HepG2 (cell line): ENCODE results near the gene RAB43. TPM values are rescaled to one million over a fixed set of nuclear protein-coding genes. Genes with fewer than 3 reads are reported as not detected.

Source experiments
- ATAC-seq: fragments of 200-7000 bp; cut with Tn5 transposase; 3 replicates; pipeline ENCODE4 v1.9.1; 2020; ENCODE audit warnings: mild to moderate bottlenecking, moderate library complexity
- BruUV-seq: library from RNA; stranded (reverse); fragments of 400-500 nt; replicated peaks from 2 replicates; lab custom pipeline; 2021; lab: Mats Ljungman, UMichigan
- CTCF ChIA-PET: fragments of 300-600 bp; formaldehyde crosslinking; extraction: SDS; loops from one replicate; lab custom pipeline; 2021; ENCODE audit warnings: low total read pairs, inconsistent platforms, low intra/inter-chr PET ratio; lab: Yijun Ruan, JAX
- POLR2A ChIA-PET: fragments of 350-600 bp; sonication (Branson Sonifier 250); formaldehyde crosslinking; loops from one replicate; lab custom pipeline; 2020; ENCODE audit warnings: antibody characterized with exemption, inconsistent platforms; lab: Yijun Ruan, JAX
- DNase-seq: peaks from one replicate; pipeline ENCODE4 v3.0.0-alpha.2; 2015; ENCODE audit warnings: low spot score
- FAIRE-seq: peaks from 3 replicates; lab custom pipeline; 2011; peaks lifted over from hg19 to GRCh38; lab: Jason Lieb, UNC
- H2AFZ ChIP-seq: one replicate; pipeline ENCODE4 v1.6.1; 2011; ENCODE audit warnings: low read length, inconsistent platforms
- H3K27ac ChIP-seq: fragments of 300-600 bp; 3 replicates; pipeline ENCODE4 v1.8.0; 2011; ENCODE audit warnings: mixed run types, mild to moderate bottlenecking, mixed read lengths, low read length, inconsistent platforms; ENCODE audit not compliant: insufficient read depth; ENCODE audit errors: extremely low read length
- H3K27me3 ChIP-seq, 2 experiments: fragments of 200-600 bp in 1 of 2; 2 replicates in 1 of 2; 3 replicates in 1 of 2; pipeline versions ENCODE4 v1.6.0 to v1.8.0; 2011; ENCODE audit warnings: low read length in 2 of 2, mild to moderate bottlenecking in 2 of 2, moderate library complexity in 2 of 2, inconsistent platforms in 1 of 2; ENCODE audit not compliant: insufficient read depth in 2 of 2, control insufficient read depth in 1 of 2
- H3K36me3 ChIP-seq, 2 experiments: fragments of 200-600 bp in 1 of 2; replicated peaks in 1 of 2; 2 replicates in 1 of 2; 3 replicates in 1 of 2; pipeline versions ENCODE4 v1.5.1 to v1.8.0; 2011; ENCODE audit warnings: low read length in 2 of 2, inconsistent platforms in 1 of 2; ENCODE audit not compliant: insufficient read depth in 2 of 2, control insufficient read depth in 1 of 2
- H3K4me1 ChIP-seq: 2 replicates; pipeline ENCODE4 v1.5.1; 2012; ENCODE audit warnings: low read length, inconsistent platforms; ENCODE audit not compliant: insufficient read depth
- H3K4me2 ChIP-seq: 2 replicates; pipeline ENCODE4 v1.6.0; 2011; ENCODE audit warnings: low read depth, low read length, inconsistent platforms
- H3K4me3 ChIP-seq, 3 experiments: fragments of 200-600 bp in 1 of 3; sonication (generic), shearing (Covaris generic) in 1 of 3; replicated peaks in 1 of 3; 2 replicates each; pipeline ENCODE4 v1.5.1; 2011 to 2016; ENCODE audit warnings: low read length in 3 of 3, inconsistent platforms in 2 of 3, low read depth in 2 of 3, mild to moderate bottlenecking in 2 of 3, control low read depth in 1 of 3, mixed read lengths in 1 of 3; ENCODE audit not compliant: insufficient read depth in 1 of 3
- H3K79me2 ChIP-seq: one replicate; pipeline ENCODE4 v1.6.1; 2011; ENCODE audit warnings: low read length, inconsistent platforms; ENCODE audit not compliant: insufficient read depth
- H3K9ac ChIP-seq: 2 replicates; pipeline ENCODE4 v1.6.0; 2011; ENCODE audit warnings: mild to moderate bottlenecking, low read depth, low read length, inconsistent platforms; ENCODE audit not compliant: insufficient read depth
- H3K9me3 ChIP-seq: 2 replicates; pipeline ENCODE4 v1.5.1; 2012; ENCODE audit warnings: mild to moderate bottlenecking, low read length
- H4K20me1 ChIP-seq: 2 replicates; pipeline ENCODE4 v1.6.0; 2011; ENCODE audit warnings: inconsistent platforms, mild to moderate bottlenecking, low read length, moderate library complexity; ENCODE audit not compliant: insufficient read depth
- DRAP1 ChIP-seq: IDR thresholded peaks from 2 replicates; pipeline ENCODE4 v1.6.1; 2016; ENCODE audit warnings: missing genetic modification reagents, missing compliant biosample characterization
- FOXJ3 ChIP-seq: sonication (generic); formaldehyde crosslinking; IDR thresholded peaks from 2 replicates; pipeline ENCODE4 v1.4.0; 2020; ENCODE audit warnings: missing genetic modification reagents, mild to moderate bottlenecking, borderline replicate concordance
- ZFP36L2 ChIP-seq: sonication (generic); formaldehyde crosslinking; IDR thresholded peaks from 2 replicates; pipeline ENCODE4 v1.4.0; 2020; ENCODE audit warnings: missing genetic modification reagents
- ZHX1 ChIP-seq: sonication (generic); formaldehyde crosslinking; IDR thresholded peaks from 2 replicates; pipeline ENCODE4 v1.8.1; 2022; ENCODE audit warnings: low read depth, mild to moderate bottlenecking, missing genetic modification reagents
- ZNF20 ChIP-seq: sonication (generic); formaldehyde crosslinking; IDR thresholded peaks from 2 replicates; pipeline ENCODE4 v1.4.0; 2020; ENCODE audit warnings: mild to moderate bottlenecking, moderate library complexity, missing genetic modification reagents
- WGBS: methylation state at CpG from one replicate; pipeline ENCODE4 v1.1.6; 2017; ENCODE audit warnings: low lambda C conversion rate; 5-methylcytosine and 5-hydroxymethylcytosine counted together
- in situ Hi-C: cut with HindIII; loops from 2 replicates; pipeline ENCODE4 v1.10.0; 2017; ENCODE audit warnings: low pct_unique_long_range_greater_than_20kb; ENCODE audit not compliant: extremely low pct_ligation_motif_present
- intact Hi-C: fragments of 100-400 bp; cut with micrococcal nuclease; formaldehyde crosslinking; loops from one replicate; pipeline ENCODE4 v1.10.0; 2022; ENCODE audit not compliant: unreplicated experiment
- polyA plus RNA-seq, 8 experiments: library from polyadenylated mRNA; depleted of rRNA in 3 of 8; stranded (reverse) in 7 of 8; unstranded in 1 of 8; fragments of >200 nt; fragmentation: Illumina TruSeq in 4 of 8; extraction: Trizol in 4 of 8; gene quantifications; 2 replicates each; pipeline versions ENCODE4 v1.2.1 to v1.2.3, GENCODE V29; 2011 to 2016; ENCODE audit warnings: low read depth in 4 of 8, missing spikeins in 1 of 8, mixed read lengths in 1 of 8; ENCODE audit not compliant: insufficient read depth in 1 of 8
- total RNA-seq, 5 experiments: library from RNA; depleted of rRNA; stranded (reverse); fragments of >200 nt; fragmentation: Illumina TruSeq; extraction: Trizol; gene quantifications; 2 replicates each; pipeline ENCODE4 v1.2.3, GENCODE V29; 2016; ENCODE audit warnings: low read depth in 1 of 5

The RAB43 gene
- total and polyA plus RNA-seq, 2 of the 13 experiments (the other 11 are each of a cell fraction or from before 2014, with no cell fraction given), result 11.8 to 18.4 TPM

- TF ChIP-seq DRAP1, result no peak
- TF ChIP-seq ZHX1 (CRISPR knock-in tag), result no peak
These were observed 20.1 kb downstream of the RAB43 start (continued) for GRCh38 chr3:129101370-129102138.

GRCh38 chr3:129100274-129100673, 21.3 kb downstream of the RAB43 start:
- TF ChIP-seq ZNF20 (no peak), FOXJ3 (CRISPR knock-in tag) (no peak), ZFP36L2 (CRISPR knock-in tag) (no peak)
- no peaks in the 10 kb centered on the region for H3K27me3 ChIP-seq
- ATAC-seq (no peak), DNase-seq (no peak), FAIRE-seq (no peak)
- in situ Hi-C loops (no loop called here), intact Hi-C loops (no loop called here)
- H3K4me1 ChIP-seq, result no peaks in the 10 kb centered on the region
- no TSS peak for BruUV-seq
- 70% methylated on average over 1 of the region's 1 CpG for WGBS
- no peak overlapping the region for H2AFZ ChIP-seq
- CTCF ChIA-PET, result no interaction called here
- H3K36me3 ChIP-seq, result peaks cover 9 to 26% of the 10 kb centered on the region in 2 experiments; a peak in 4 of 5 replicates
- no peak overlapping the region for H3K27ac ChIP-seq
- no peak overlapping the region for H3K9ac ChIP-seq
- POLR2A ChIA-PET, result no interaction called here
- no peak overlapping the region for H3K4me2 ChIP-seq
- H3K9me3 ChIP-seq, result no peaks in the 10 kb centered on the region
- H3K79me2 ChIP-seq, result peaks cover 40% of the 10 kb centered on the region
- H4K20me1 ChIP-seq, result peaks cover 33% of the 10 kb centered on the region; the same call in 1 of the 2 replicates
- H3K4me3 ChIP-seq, result no peak overlapping the region
